ENCODE measurements around the gene ARHGAP24. TPM values are rescaled to one million over a fixed set of nuclear protein-coding genes. Genes with fewer than 3 reads are reported as not detected.

The ARHGAP24 gene
- total and polyA plus RNA-seq, 2 of the 13 experiments (the other 11 are each of a cell fraction or from before 2014, with no cell fraction given), result 0.07 to 0.55 TPM

GRCh38 chr4:85639946-85640345 is 165.0 kb downstream of the ARHGAP24 start:
- POLR2A ChIA-PET, result no interaction called here
- ATAC-seq, result no peak

More at GRCh38 chr4:85639946-85640345, 165.0 kb downstream of the ARHGAP24 start:
- no TSS peak for BruUV-seq (replicated peaks)
- Histone ChIP-seq H3K79me2 (ENCODE audit: insufficient read depth, low read length) (no peaks in the 10 kb centered on the region), H3K4me3 (replicated peaks in 1 of 3; ENCODE audit: insufficient read depth in 1 of 3, low read depth in 2 of 3, low read length in 3 of 3) (no peak overlapping the region), H4K20me1 (ENCODE audit: insufficient read depth, low read length) (no peaks in the 10 kb centered on the region), H3K27me3 (ENCODE audit: control insufficient read depth in 1 of 2, insufficient read depth in 2 of 2, low read length in 2 of 2) (no peaks in the 10 kb centered on the region), H3K36me3 (replicated peaks in 1 of 2; ENCODE audit: control insufficient read depth in 1 of 2, insufficient read depth in 2 of 2, low read length in 2 of 2) (no peaks in the 10 kb centered on the region), H3K9ac (ENCODE audit: insufficient read depth, low read depth, low read length) (no peak overlapping the region), H3K4me2 (ENCODE audit: low read depth, low read length) (no peak overlapping the region), H3K9me3 (ENCODE audit: low read length) (no peaks in the 10 kb centered on the region), H3K27ac (ENCODE audit: extremely low read length, insufficient read depth, low read length) (no peak overlapping the region), H2AFZ (ENCODE audit: low read length) (no peak overlapping the region), H3K4me1 (ENCODE audit: insufficient read depth, low read length) (no peaks in the 10 kb centered on the region)
- in situ Hi-C loops (cut with HindIII; ENCODE audit: extremely low pct_ligation_motif_present, low pct_unique_long_range_greater_than_20kb), result no loop called here
- no peak for DNase-seq (ENCODE audit: low spot score)
- CTCF ChIA-PET (ENCODE audit: low intra/inter-chr PET ratio, low total read pairs), result no interaction called here
- intact Hi-C loops (cut with micrococcal nuclease; ENCODE audit: unreplicated experiment), result no loop called here
- TF ChIP-seq SOX6 (IDR thresholded peaks at IDR 0.05), result no peak
- TF ChIP-seq SOX6 (CRISPR knock-in tag; IDR thresholded peaks at IDR 0.05), result no peak
- no peak for TF ChIP-seq ZNF720 (CRISPR knock-in tag; IDR thresholded peaks at IDR 0.05)
- TF ChIP-seq ZNF318 (CRISPR knock-in tag; IDR thresholded peaks at IDR 0.05), result no peak
- no peak for TF ChIP-seq ZNF563 (CRISPR knock-in tag; IDR thresholded peaks at IDR 0.05)
- no peak for TF ChIP-seq HNRNPL (IDR thresholded peaks at IDR 0.05; ENCODE audit: low read depth, low read length)
- no peak for TF ChIP-seq KAT2B (IDR thresholded peaks at IDR 0.05; ENCODE audit: borderline replicate concordance, low read depth, low read length)
- TF ChIP-seq RBM39 (IDR thresholded peaks at IDR 0.05; ENCODE audit: low read depth, low read length, poor library complexity, severe bottlenecking), result no peak
- TF ChIP-seq, protein P1, sequence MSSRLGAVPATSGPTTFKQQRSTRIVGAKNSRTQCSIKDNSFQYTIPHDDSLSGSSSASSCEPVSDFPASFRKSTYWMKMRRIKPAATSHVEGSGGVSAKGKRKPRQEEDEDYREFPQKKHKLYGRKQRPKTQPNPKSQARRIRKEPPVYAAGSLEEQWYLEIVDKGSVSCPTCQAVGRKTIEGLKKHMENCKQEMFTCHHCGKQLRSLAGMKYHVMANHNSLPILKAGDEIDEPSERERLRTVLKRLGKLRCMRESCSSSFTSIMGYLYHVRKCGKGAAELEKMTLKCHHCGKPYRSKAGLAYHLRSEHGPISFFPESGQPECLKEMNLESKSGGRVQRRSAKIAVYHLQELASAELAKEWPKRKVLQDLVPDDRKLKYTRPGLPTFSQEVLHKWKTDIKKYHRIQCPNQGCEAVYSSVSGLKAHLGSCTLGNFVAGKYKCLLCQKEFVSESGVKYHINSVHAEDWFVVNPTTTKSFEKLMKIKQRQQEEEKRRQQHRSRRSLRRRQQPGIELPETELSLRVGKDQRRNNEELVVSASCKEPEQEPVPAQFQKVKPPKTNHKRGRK (CRISPR knock-in tag; IDR thresholded peaks at IDR 0.05), result no peak
- no peak for FAIRE-seq
- WGBS (ENCODE audit: low lambda C conversion rate), result 23% methylated on average over 4 of the region's 4 CpGs

Data from HepG2 (cell line).